Esophagus muscularis mucosa (tissue), 4 donors: Measurements from ENCODE around the gene BRD2. TPM values are rescaled to one million over a fixed set of nuclear protein-coding genes. Genes with fewer than 3 reads are reported as not detected.

ENCODE experiments used
- DNase-seq: peaks from one replicate; pipeline ENCODE4 v3.0.0-alpha.2; 2017; ENCODE audit errors: extremely low spot score
- H3K27ac ChIP-seq, 4 donors: fragments of 200-600 bp; sonication (generic); replicated peaks in 1 of 4; 1 replicate in 3 of 4; 2 replicates in 1 of 4; pipeline ENCODE4 v1.5.1; 2016 to 2019; ENCODE audit warnings: mild to moderate bottlenecking in 1 of 4
- H3K27me3 ChIP-seq, 4 donors: fragments of 200-600 bp; sonication (generic); one replicate each; pipeline versions ENCODE4 v1.5.1 to v1.6.0; 2016 to 2019
- H3K36me3 ChIP-seq, 4 donors: fragments of 200-600 bp; sonication (generic); one replicate each; pipeline ENCODE4 v1.5.1; 2016 to 2019
- H3K4me1 ChIP-seq, 4 donors: fragments of 200-600 bp; sonication (generic); one replicate each; pipeline ENCODE4 v1.5.1; 2016 to 2019
- H3K4me3 ChIP-seq, 4 donors: fragments of 200-600 bp; sonication (generic); 1 replicate in 2 of 4; 2 replicates in 2 of 4; pipeline ENCODE4 v1.5.1; 2016 to 2019; ENCODE audit warnings: mild to moderate bottlenecking in 4 of 4, moderate library complexity in 1 of 4
- H3K9me3 ChIP-seq, 4 donors: fragments of 200-600 bp; sonication (generic); 1 replicate in 3 of 4; 2 replicates in 1 of 4; pipeline ENCODE4 v1.5.1; 2016 to 2019
- CTCF ChIP-seq, 3 experiments: fragments of 200-600 bp in 2 of 3; fragments of 450-650 bp in 1 of 3; sonication (generic) in 2 of 3; IDR thresholded peaks; one replicate each; pipeline ENCODE4 v1.5.1; 2017 to 2019; ENCODE audit warnings: antibody characterized with exemption in 3 of 3, mild to moderate bottlenecking in 2 of 3, moderate library complexity in 1 of 3
- EP300 ChIP-seq: sonication (generic); formaldehyde crosslinking; IDR thresholded peaks from one replicate; pipeline ENCODE4 v1.6.1; 2017; ENCODE audit warnings: antibody characterized with exemption
- POLR2A ChIP-seq: fragments of 450-650 bp; IDR thresholded peaks from one replicate; pipeline ENCODE4 v1.6.1; 2017; ENCODE audit warnings: antibody characterized with exemption, moderate library complexity, mild to moderate bottlenecking, low read depth
- POLR2AphosphoS5 ChIP-seq, 2 donors: sonication (generic); formaldehyde crosslinking; IDR thresholded peaks; one replicate each; pipeline ENCODE4 v1.6.1; 2017; ENCODE audit warnings: antibody characterized with exemption in 2 of 2
- WGBS: methylation state at CpG from one replicate; pipeline ENCODE4 v1.1.5; 2018; 5-methylcytosine and 5-hydroxymethylcytosine counted together
- intact Hi-C: fragments of 100-400 bp; cut with DNase I; formaldehyde crosslinking; loops from one replicate; pipeline ENCODE4 v1.15.1; 2023
- total RNA-seq, 4 donors: library from RNA; depleted of rRNA; stranded (reverse); fragments of >200 nt; gene quantifications; one replicate each; pipeline versions ENCODE4 v1.1.0 to v1.2.1, GENCODE V29; 2016

Gene BRD2
- total RNA-seq, 4 donors from 2014 or later = 107 to 148 (median 118) TPM

- Histone ChIP-seq H3K4me1 (no peaks in the 10 kb centered on the region), H3K9me3 (no peaks in the 10 kb centered on the region), H3K36me3 (no peaks in the 10 kb centered on the region), H3K27ac (no peak overlapping the region), H3K4me3 (no peak overlapping the region), H3K27me3 (peaks cover 0 to 26% (median 0%) of the 10 kb centered on the region in 4 donors)
- TF ChIP-seq EP300 (no peak), CTCF (IDR thresholded peaks at IDR 0.05) (no peak), POLR2A (no peak), POLR2AphosphoS5 (IDR thresholded peaks at IDR 0.05) (no peak)
- 55% methylated on average over 2 of the region's 2 CpGs for WGBS
- intact Hi-C loops = no loop called here
- no peak for DNase-seq
Observed at GRCh38 chr6:32995448-32995847, 27.1 kb downstream of the BRD2 start.

GRCh38 chr6:33000055-33000454, 31.7 kb downstream of the BRD2 start:
- 42% methylated on average over 8 of the region's 8 CpGs for WGBS

GRCh38 chr6:33001685-33002084, 33.3 kb downstream of the BRD2 start:
- H3K4me1 ChIP-seq = no peaks in the 10 kb centered on the region
- no peaks in the 10 kb centered on the region for H3K9me3 ChIP-seq
- peaks cover 0 to 49% (median 2%) of the 10 kb centered on the region in 4 donors for H3K27me3 ChIP-seq
- intact Hi-C loops = no loop called here
- TF ChIP-seq POLR2AphosphoS5 (IDR thresholded peaks at IDR 0.05) (no peak), POLR2A (no peak), CTCF (IDR thresholded peaks at IDR 0.05) (no peak), EP300 (no peak)
- no peaks in the 10 kb centered on the region for H3K36me3 ChIP-seq
- H3K4me3 ChIP-seq = no peak overlapping the region
- H3K27ac ChIP-seq = no peak overlapping the region
- DNase-seq = no peak
- WGBS = 60% methylated on average over 4 of the region's 4 CpGs

More at GRCh38 chr6:33000055-33000454, 31.7 kb downstream of the BRD2 start:
- no peak for DNase-seq
- Histone ChIP-seq H3K4me3 (no peak overlapping the region), H3K27me3 (peaks cover 0 to 44% (median 2%) of the 10 kb centered on the region in 4 donors), H3K27ac (no peak overlapping the region), H3K4me1 (no peaks in the 10 kb centered on the region), H3K9me3 (no peaks in the 10 kb centered on the region), H3K36me3 (no peaks in the 10 kb centered on the region)
- TF ChIP-seq EP300 (no peak), POLR2AphosphoS5 (IDR thresholded peaks at IDR 0.05) (no peak), POLR2A (no peak), CTCF (IDR thresholded peaks at IDR 0.05) (no peak)
- intact Hi-C loops = no loop called here

GRCh38 chr6:33004940-33005339, 36.5 kb downstream of the BRD2 start:
- no peak for DNase-seq
- no peak overlapping the region for H3K27ac ChIP-seq
- H3K27me3 ChIP-seq = peaks cover 0 to 54% (median 6%) of the 10 kb centered on the region in 4 donors
- intact Hi-C loops = no loop called here
- TF ChIP-seq CTCF (IDR thresholded peaks at IDR 0.05) = no peak
- TF ChIP-seq POLR2AphosphoS5 (IDR thresholded peaks at IDR 0.05) = no peak
- no peak for TF ChIP-seq EP300
- TF ChIP-seq POLR2A = no peak
- WGBS = 78% methylated on average over 6 of the region's 6 CpGs
- H3K9me3 ChIP-seq = no peaks in the 10 kb centered on the region
- no peak overlapping the region for H3K4me3 ChIP-seq
- H3K36me3 ChIP-seq = no peaks in the 10 kb centered on the region
- peaks cover 0 to 7% (median 2%) of the 10 kb centered on the region in 4 donors for H3K4me1 ChIP-seq

GRCh38 chr6:33007831-33008400, 39.5 kb downstream of the BRD2 start:
- peaks cover 0 to 7% (median 2%) of the 10 kb centered on the region in 4 donors for H3K4me1 ChIP-seq
- TF ChIP-seq POLR2AphosphoS5 (IDR thresholded peaks at IDR 0.05) (no peak), EP300 (no peak), CTCF (IDR thresholded peaks at IDR 0.05) (no peak), POLR2A (no peak)
- intact Hi-C loops = no loop called here
- DNase-seq = no peak
- H3K36me3 ChIP-seq = no peaks in the 10 kb centered on the region
- WGBS = 90% methylated on average over 26 of the region's 26 CpGs
- no peak overlapping the region for H3K27ac ChIP-seq
- H3K4me3 ChIP-seq = no peak overlapping the region
- H3K9me3 ChIP-seq = no peaks in the 10 kb centered on the region
- H3K27me3 ChIP-seq = peaks cover 0 to 61% (median 6%) of the 10 kb centered on the region in 4 donors
